Rectal smooth muscle tissue (tissue), 1 donor: ENCODE data around the gene SPECC1.

Experiments
- H3K27ac ChIP-seq: one replicate; pipeline ENCODE4 v1.7.0; 2013; ENCODE audit warnings: low read depth, low read length, inconsistent platforms
- H3K27me3 ChIP-seq: one replicate; pipeline ENCODE4 v1.7.0; 2013; ENCODE audit warnings: low read length; ENCODE audit not compliant: control insufficient read depth, insufficient read depth
- H3K36me3 ChIP-seq: one replicate; pipeline ENCODE4 v1.7.0; 2013; ENCODE audit warnings: low read length; ENCODE audit not compliant: control insufficient read depth, insufficient read depth
- H3K4me1 ChIP-seq: one replicate; pipeline ENCODE4 v1.7.0; 2013; ENCODE audit warnings: low read length; ENCODE audit not compliant: control insufficient read depth, insufficient read depth
- H3K4me3 ChIP-seq: one replicate; pipeline ENCODE4 v1.7.0; 2013; ENCODE audit warnings: low read length
- H3K9ac ChIP-seq: one replicate; pipeline ENCODE4 v1.7.0; 2013; ENCODE audit warnings: low read length

Gene SPECC1

DNA sequence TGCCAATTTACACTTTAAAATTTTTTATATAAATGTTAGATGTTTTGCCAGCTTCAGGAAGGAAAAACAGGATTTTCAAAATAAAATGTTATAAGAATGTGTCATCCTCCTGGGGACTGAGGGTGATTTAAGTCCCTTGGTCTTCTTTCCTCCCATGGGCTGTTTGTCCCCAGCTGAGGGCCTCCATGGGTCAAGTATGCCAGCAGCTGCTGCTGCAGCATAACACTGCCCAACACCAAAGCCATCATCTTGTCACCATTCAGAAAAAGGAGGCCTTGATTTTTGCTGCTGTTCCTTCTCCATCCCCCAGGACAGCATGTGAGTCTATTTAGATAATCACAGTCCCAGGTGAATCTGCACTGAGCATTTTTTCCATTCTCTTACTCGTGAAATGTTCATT is 269.6 kb downstream of the SPECC1 start:
- Histone ChIP-seq H3K27ac (no peak overlapping the region), H3K36me3 (no peaks in the 10 kb centered on the region), H3K4me3 (no peak overlapping the region), H3K4me1 (peaks cover 6% of the 10 kb centered on the region), H3K27me3 (no peaks in the 10 kb centered on the region), H3K9ac (no peak overlapping the region)

DNA sequence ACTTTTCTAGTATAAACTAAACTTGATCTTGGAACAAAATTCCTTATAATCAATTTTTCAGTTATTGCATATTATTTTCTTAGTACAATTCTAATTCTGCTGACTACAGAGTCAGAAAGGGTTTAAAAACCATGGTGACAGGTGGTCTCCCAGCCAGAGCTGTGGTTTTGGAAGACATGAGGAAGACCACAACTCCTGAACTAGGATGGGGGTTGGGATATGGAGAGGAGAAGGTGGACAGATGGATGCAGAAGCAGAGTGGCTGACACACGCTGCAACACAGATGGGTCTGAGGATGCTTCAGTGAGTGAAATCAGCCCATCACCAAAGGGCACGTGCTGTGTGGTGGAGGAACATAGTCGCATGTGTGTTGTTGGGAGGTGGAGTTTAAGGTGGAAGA is 270.5 kb downstream of the SPECC1 start:
- Histone ChIP-seq H3K9ac (no peak overlapping the region), H3K4me1 (peaks cover 6% of the 10 kb centered on the region), H3K36me3 (no peaks in the 10 kb centered on the region), H3K27me3 (no peaks in the 10 kb centered on the region), H3K4me3 (no peak overlapping the region), H3K27ac (no peak overlapping the region)

DNA sequence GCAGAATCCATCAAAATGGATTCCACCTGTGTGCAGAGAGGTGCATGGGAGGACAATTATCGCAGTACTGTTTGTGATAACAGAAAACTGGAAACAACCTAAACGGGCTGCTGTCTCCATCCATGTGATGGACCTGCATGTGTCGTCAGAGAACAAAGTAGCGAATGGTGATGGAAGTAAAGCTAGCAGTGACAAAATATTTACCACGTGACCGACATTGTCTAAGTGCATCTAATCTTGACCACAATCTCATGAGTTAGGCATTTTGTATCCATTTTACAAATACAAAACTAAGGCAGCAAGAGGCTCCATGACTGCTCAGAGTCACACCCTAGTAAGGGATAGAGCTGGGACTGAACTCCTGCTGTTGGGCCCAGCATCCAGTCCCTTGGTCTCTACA is 270.9 kb downstream of the SPECC1 start:
- Histone ChIP-seq H3K9ac (no peak overlapping the region), H3K27me3 (no peaks in the 10 kb centered on the region), H3K4me1 (peaks cover 6% of the 10 kb centered on the region), H3K27ac (no peak overlapping the region), H3K36me3 (no peaks in the 10 kb centered on the region), H3K4me3 (no peak overlapping the region)

DNA sequence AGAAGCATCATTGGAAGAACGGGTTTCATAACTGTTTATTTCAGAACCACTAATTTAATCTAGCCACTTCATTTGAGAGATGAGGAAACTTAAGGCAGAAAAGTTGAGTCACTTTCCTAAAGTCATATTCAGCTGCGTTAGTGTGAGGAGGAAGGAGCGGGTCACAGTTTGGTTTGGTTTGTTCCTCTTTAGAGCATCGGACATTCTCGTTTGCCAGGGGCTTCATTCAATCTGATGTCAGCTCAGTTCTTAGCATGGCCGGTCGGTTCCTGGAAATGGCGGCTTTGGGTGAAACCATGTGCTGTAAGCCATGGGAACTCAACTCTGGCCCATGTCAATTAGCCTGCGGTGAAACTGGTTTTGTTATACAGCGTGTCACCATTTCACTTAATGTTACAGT is 271.7 kb downstream of the SPECC1 start:
- H3K27me3 ChIP-seq, result no peaks in the 10 kb centered on the region
- H3K4me3 ChIP-seq, result no peak overlapping the region
- no peaks in the 10 kb centered on the region for H3K36me3 ChIP-seq
- H3K9ac ChIP-seq, result no peak overlapping the region
- peaks cover 6% of the 10 kb centered on the region for H3K4me1 ChIP-seq
- no peak overlapping the region for H3K27ac ChIP-seq

DNA sequence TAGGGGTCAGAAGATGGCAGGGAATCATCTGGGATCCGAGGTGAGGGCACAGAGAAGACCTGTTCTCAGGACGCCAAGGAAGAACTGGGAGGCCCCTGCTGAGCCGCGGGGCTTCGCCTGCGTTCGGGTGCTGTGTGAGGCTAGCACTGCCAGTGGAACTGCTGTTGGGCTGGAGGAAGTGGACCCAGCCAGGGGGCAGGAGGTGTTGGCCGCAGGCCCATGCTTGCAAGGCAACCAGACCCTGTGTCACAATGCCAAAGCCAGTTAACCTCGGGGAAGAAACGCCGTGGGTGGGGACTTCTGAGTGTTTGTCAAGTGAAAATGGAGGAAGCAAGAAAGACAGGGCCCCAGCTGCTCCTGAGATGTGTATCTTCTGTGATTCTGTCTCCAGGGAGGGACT is 272.7 kb downstream of the SPECC1 start:
- peaks cover 2% of the 10 kb centered on the region for H3K4me1 ChIP-seq
- H3K9ac ChIP-seq, result no peak overlapping the region
- no peak overlapping the region for H3K27ac ChIP-seq
- no peaks in the 10 kb centered on the region for H3K36me3 ChIP-seq
- H3K27me3 ChIP-seq, result no peaks in the 10 kb centered on the region
- no peak overlapping the region for H3K4me3 ChIP-seq

DNA sequence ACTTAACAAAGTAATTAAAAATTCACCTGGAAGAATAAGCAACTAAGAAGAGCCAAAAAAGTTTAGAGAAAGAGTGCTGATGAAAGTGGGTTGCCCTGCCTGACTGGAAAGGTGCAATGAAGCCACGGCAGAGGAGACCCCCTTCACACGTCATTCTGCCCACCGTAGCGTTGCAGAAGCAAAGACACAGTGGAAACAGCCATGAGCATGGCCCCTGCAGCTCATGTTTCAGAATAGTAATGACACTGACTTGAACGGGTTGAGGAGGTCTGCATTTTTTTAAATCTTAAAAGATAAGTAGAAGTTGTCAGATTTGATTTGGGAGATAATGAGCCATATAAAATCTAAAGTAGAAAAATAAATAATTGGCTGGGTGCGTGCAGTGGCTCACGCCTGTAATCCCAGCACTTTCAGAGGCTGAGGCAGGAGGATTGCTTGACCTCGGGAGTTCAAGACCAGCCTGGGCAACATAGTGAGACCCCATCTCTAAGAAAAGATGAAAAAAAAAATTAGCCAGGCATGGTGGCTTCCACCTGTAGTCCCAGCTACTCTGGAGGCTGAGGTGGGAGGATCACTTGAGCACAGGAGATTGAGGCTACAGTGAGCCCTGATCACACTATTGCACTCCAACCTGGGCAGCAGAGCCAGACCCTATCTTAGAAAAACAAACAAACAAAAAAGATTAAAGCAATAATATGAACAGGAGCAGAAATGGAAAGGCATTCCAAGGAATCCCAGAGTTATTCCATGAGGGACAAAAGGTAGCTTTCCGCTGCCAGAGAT is 273.6 kb downstream of the SPECC1 start:
- no peaks in the 10 kb centered on the region for H3K4me1 ChIP-seq
- H3K27me3 ChIP-seq, result no peaks in the 10 kb centered on the region
- H3K36me3 ChIP-seq, result no peaks in the 10 kb centered on the region
- no peak overlapping the region for H3K27ac ChIP-seq
- H3K9ac ChIP-seq, result no peak overlapping the region
- no peak overlapping the region for H3K4me3 ChIP-seq

DNA sequence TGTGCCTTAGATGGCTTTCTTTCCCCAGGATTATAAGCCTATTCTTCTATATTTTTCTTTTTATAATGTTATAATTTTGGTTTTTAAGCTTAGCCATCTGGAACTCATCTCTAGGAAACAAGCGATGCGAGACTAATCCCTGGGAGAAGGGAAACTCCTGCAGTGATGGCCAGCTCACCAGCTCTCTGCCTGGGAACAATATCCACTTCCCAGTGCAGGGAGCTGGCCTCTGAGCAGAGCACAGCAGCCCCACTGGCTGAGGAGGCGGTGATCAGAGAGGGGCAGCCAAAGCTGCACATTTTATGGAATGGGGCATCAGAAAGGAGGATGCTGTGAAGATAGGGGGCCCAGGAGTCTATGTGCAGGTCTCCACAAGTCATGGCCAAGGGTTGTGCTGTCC is 274.9 kb downstream of the SPECC1 start:
- Histone ChIP-seq H3K4me3 (no peak overlapping the region), H3K27ac (no peak overlapping the region), H3K4me1 (no peaks in the 10 kb centered on the region), H3K27me3 (no peaks in the 10 kb centered on the region), H3K36me3 (no peaks in the 10 kb centered on the region), H3K9ac (no peak overlapping the region)

DNA sequence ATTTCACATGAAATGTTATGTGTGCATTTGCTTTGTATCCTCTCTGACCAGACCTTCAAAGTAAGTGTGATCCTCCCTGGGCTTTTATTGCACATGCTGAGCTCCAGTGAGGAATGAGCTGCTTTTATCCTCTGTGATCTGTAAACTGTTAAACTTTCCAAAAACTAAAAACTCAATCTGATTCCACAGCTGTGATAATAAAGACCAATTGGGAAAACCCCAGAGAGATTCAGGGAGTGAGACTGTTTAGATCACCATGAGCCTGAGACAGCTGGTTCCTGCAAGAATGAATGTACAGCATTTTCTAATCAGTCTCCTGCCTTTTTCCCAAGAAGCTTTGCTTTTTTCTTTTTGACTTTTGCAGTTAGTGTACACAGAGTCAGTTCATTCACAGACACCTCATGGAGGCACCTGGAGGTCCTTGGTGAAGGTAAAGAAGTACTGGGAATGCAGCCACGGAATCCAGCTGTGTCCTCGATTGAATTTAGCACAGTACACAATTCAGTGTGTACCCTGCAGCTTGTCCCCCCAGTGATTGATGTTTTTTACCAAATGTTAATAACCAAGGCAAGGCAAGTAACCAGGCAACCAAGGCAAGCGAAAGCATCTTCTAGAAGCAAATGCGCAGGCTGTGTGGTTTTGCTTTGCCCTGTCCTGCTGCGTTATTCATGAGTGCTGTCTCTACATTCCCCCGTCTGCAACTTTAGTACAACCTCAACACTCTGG is 275.6 kb downstream of the SPECC1 start:
- Histone ChIP-seq H3K9ac (no peak overlapping the region), H3K27me3 (no peaks in the 10 kb centered on the region), H3K4me3 (no peak overlapping the region), H3K4me1 (no peaks in the 10 kb centered on the region), H3K27ac (no peak overlapping the region), H3K36me3 (no peaks in the 10 kb centered on the region)

DNA sequence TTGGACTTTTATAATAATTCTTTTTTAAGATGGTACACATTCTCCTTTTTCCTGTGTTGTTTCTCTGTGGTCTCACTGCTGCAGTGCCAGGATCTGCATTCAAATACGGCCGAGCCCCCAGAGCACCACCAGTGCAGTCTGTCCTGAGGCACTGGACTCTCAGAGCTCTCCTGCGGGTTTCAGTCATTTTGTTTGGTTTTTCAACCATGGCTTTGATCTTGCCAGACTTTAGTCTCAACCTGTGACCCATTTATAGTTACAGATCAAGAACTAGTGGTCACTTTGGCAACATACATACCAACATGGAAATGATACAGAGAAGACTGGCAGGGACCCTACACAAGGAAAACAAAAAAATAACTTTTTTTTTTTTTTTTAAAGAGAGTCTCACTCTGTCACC is 280.8 kb downstream of the SPECC1 start:
- Histone ChIP-seq H3K36me3 (no peaks in the 10 kb centered on the region), H3K27me3 (no peaks in the 10 kb centered on the region), H3K9ac (no peak overlapping the region), H3K4me1 (no peaks in the 10 kb centered on the region), H3K27ac (no peak overlapping the region), H3K4me3 (no peak overlapping the region)

DNA sequence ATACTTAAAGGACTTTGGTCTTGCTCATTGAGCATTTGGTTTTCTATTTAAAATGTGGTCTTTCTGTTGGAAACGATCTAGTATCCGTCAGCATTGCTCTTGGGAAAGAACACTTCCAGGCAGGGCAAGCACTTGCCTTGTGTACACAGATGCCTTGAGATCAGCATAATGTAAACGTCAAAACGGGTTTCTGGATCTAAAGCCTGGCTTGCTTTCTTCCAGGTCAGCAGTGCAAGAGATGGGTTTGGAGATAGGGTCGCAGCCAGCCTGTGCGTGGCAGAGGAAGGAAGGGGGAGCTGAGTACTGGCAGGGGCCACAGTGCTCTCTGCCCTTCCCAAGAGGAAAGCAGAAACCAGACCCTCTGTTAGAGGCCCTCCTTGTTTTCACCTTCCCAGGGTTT is 282.7 kb downstream of the SPECC1 start:
- Histone ChIP-seq H3K4me3 (no peak overlapping the region), H3K4me1 (no peaks in the 10 kb centered on the region), H3K27me3 (no peaks in the 10 kb centered on the region), H3K36me3 (no peaks in the 10 kb centered on the region), H3K27ac (no peak overlapping the region), H3K9ac (no peak overlapping the region)

DNA sequence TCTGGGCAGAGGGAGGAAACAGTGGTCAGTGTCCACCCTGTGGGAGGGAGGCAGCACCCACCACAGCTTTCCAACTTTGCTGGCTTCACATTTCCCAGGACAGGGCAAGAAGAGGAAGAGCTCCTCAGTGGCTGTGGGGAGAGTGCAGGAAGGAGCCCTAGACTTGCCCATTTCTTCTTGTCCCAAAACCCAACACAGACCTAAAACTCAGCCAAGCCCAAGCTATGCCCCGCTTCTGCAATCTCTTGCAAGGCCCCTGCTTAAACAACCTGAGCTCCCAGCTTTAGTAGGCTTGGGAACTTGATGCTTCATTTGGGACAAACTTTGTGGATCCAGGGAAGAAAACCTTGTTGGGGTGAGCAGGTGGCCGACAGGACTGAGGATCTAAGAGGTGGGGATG is 284.3 kb downstream of the SPECC1 start:
- no peaks in the 10 kb centered on the region for H3K4me1 ChIP-seq
- H3K4me3 ChIP-seq, result no peak overlapping the region
- no peak overlapping the region for H3K9ac ChIP-seq
- no peaks in the 10 kb centered on the region for H3K27me3 ChIP-seq
- no peaks in the 10 kb centered on the region for H3K36me3 ChIP-seq
- H3K27ac ChIP-seq, result no peak overlapping the region

DNA sequence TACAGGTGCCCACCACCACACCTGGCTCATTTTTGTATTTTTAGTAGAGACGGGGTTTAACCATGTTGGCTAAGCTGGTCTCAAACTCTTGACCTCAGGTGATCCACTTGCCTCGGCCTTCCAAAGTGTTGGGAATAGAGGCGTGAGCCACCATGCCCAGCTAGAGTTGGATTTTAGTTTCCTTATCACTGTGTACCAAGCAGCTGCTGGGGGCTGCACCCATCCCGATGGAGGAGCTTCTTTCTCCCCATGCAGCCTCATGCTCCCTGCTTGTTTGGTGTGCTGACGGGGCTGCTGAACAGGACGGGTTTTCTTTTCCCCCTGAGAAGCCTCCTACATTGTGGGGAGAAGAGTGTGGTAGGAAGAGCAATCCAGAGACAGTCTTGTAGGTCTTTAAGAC is 285.0 kb downstream of the SPECC1 start:
- Histone ChIP-seq H3K27me3 (no peaks in the 10 kb centered on the region), H3K4me1 (no peaks in the 10 kb centered on the region), H3K4me3 (no peak overlapping the region), H3K27ac (no peak overlapping the region), H3K9ac (no peak overlapping the region), H3K36me3 (no peaks in the 10 kb centered on the region)

DNA sequence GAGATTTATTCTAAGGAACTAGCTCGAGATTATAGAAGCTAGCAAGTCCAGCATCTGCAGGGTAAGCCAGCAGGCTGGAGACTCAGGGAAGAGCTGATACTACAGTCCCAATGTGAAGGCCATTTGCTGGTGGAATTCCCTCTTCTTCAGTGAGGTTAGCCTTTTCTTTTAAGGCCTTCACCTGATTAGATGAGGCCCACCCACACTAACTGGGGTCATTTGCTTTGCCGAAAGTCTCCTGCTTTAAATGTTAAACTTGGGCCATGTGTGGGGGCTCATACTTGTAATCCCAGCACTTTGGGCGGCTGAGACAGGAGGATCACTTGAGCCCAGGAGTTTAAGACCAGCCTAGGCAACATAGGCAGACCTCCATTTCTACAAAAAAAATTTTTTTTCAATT is 289.9 kb downstream of the SPECC1 start:
- Histone ChIP-seq H3K36me3 (peaks cover 2% of the 10 kb centered on the region), H3K9ac (no peak overlapping the region), H3K4me3 (no peak overlapping the region), H3K27ac (no peak overlapping the region), H3K4me1 (peaks cover 30% of the 10 kb centered on the region), H3K27me3 (no peaks in the 10 kb centered on the region)
